Measurements from ENCODE around the gene EIF4G1. TPM values are rescaled to one million over a fixed set of nuclear protein-coding genes. Genes with fewer than 3 reads are reported as not detected.

EIF4G1 gene
- polyA plus RNA-seq, 3 donors = 13.9 to 119 (median 24.2) TPM

GRCh38 chr3:184272269-184272668 lies 42.1 kb upstream of the EIF4G1 start:
- no peak for DNase-seq
- H3K36me3 Mint-ChIP-seq = peaks cover 0 to 5% of the 10 kb centered on the region in 2 donors
- H3K27me3 ChIP-seq (ENCODE audit: control insufficient read depth in 2 of 2, insufficient read depth in 2 of 2, low read length in 2 of 2) = peaks cover 24 to 56% of the 10 kb centered on the region in 2 donors
- H4K20me1 ChIP-seq (ENCODE audit: insufficient read depth, low read length) = no peaks in the 10 kb centered on the region
- no peaks in the 10 kb centered on the region for H3K36me3 ChIP-seq (replicated peaks in 1 of 2; ENCODE audit: control insufficient read depth in 1 of 2, insufficient read depth in 2 of 2, low read length in 2 of 2)
- H3K4me2 ChIP-seq (replicated peaks; ENCODE audit: extremely low read depth, low read length, poor library complexity, severe bottlenecking) = no peak overlapping the region
- peaks cover 1 to 11% (median 5%) of the 10 kb centered on the region in 7 donors for H3K9me3 Mint-ChIP-seq
- H3K4me3 Mint-ChIP-seq = peak overlapping the region in 1 of 2 donors; percentile 63
- H3K9me3 ChIP-seq (replicated peaks in 1 of 2; ENCODE audit: control insufficient read depth in 1 of 2, insufficient read depth in 1 of 2, low read length in 2 of 2) = peaks cover 0 to 10% of the 10 kb centered on the region in 2 donors
- WGBS (ENCODE audit: insufficient coverage) = 14% methylated on average over 1 of the region's 1 CpG
- no peak overlapping the region for H3K27ac ChIP-seq (ENCODE audit: low read depth in 1 of 2, low read length in 2 of 2)
- H3K79me2 ChIP-seq (ENCODE audit: insufficient read depth, low read length) = no peaks in the 10 kb centered on the region
- no peak overlapping the region for H3K4me3 ChIP-seq (replicated peaks in 1 of 3; ENCODE audit: low read depth in 2 of 3, low read length in 3 of 3)
- H3K27me3 Mint-ChIP-seq (ENCODE audit: low read depth in 3 of 3) = peaks cover 51 to 79% (median 66%) of the 10 kb centered on the region in 3 donors
- H3K4me1 Mint-ChIP-seq = peaks cover 2% of the 10 kb centered on the region
- TF ChIP-seq, protein P1, sequence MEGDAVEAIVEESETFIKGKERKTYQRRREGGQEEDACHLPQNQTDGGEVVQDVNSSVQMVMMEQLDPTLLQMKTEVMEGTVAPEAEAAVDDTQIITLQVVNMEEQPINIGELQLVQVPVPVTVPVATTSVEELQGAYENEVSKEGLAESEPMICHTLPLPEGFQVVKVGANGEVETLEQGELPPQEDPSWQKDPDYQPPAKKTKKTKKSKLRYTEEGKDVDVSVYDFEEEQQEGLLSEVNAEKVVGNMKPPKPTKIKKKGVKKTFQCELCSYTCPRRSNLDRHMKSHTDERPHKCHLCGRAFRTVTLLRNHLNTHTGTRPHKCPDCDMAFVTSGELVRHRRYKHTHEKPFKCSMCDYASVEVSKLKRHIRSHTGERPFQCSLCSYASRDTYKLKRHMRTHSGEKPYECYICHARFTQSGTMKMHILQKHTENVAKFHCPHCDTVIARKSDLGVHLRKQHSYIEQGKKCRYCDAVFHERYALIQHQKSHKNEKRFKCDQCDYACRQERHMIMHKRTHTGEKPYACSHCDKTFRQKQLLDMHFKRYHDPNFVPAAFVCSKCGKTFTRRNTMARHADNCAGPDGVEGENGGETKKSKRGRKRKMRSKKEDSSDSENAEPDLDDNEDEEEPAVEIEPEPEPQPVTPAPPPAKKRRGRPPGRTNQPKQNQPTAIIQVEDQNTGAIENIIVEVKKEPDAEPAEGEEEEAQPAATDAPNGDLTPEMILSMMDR (IDR thresholded peaks at IDR 0.05) = no peak
- intact Hi-C loops (cut with micrococcal nuclease) = no loop called here
- H3K9ac ChIP-seq (ENCODE audit: insufficient read depth, low read length, poor library complexity, severe bottlenecking) = no peak overlapping the region
- no peak overlapping the region for H2AFZ ChIP-seq (ENCODE audit: insufficient read depth, low read depth, low read length, poor library complexity, severe bottlenecking)
- no peaks in the 10 kb centered on the region for H3K4me1 ChIP-seq (ENCODE audit: control insufficient read depth in 1 of 2, insufficient read depth in 2 of 2, low read length in 2 of 2)
- no peak overlapping the region for H3K27ac Mint-ChIP-seq

- WGBS (ENCODE audit: insufficient coverage) = 86% methylated on average over 12 of the region's 12 CpGs
- Mint-ChIP-seq H3K4me1 (peaks cover 2% of the 10 kb centered on the region), H3K4me3 (peak overlapping the region in 1 of 2 donors; percentile 68), H3K27ac (no peak overlapping the region), H3K9me3 (peaks cover 0 to 10% (median 0%) of the 10 kb centered on the region in 7 donors), H3K27me3 (ENCODE audit: low read depth in 3 of 3) (peaks cover 46 to 80% (median 62%) of the 10 kb centered on the region in 3 donors), H3K36me3 (peaks cover 0 to 5% of the 10 kb centered on the region in 2 donors)
- H3K36me3 ChIP-seq (replicated peaks in 1 of 2; ENCODE audit: control insufficient read depth in 1 of 2, insufficient read depth in 2 of 2, low read length in 2 of 2) = no peaks in the 10 kb centered on the region
- no peak overlapping the region for H2AFZ ChIP-seq (ENCODE audit: insufficient read depth, low read depth, low read length, poor library complexity, severe bottlenecking)
- H3K9ac ChIP-seq (ENCODE audit: insufficient read depth, low read length, poor library complexity, severe bottlenecking) = no peak overlapping the region
- H4K20me1 ChIP-seq (ENCODE audit: insufficient read depth, low read length) = no peaks in the 10 kb centered on the region
- H3K4me2 ChIP-seq (replicated peaks; ENCODE audit: extremely low read depth, low read length, poor library complexity, severe bottlenecking) = no peak overlapping the region
- no peak for DNase-seq
- peaks cover 22 to 60% of the 10 kb centered on the region in 2 donors for H3K27me3 ChIP-seq (ENCODE audit: control insufficient read depth in 2 of 2, insufficient read depth in 2 of 2, low read length in 2 of 2)
- intact Hi-C loops (cut with micrococcal nuclease) = no loop called here
- no peaks in the 10 kb centered on the region for H3K79me2 ChIP-seq (ENCODE audit: insufficient read depth, low read length)
- peaks cover 0 to 10% of the 10 kb centered on the region in 2 donors for H3K9me3 ChIP-seq (replicated peaks in 1 of 2; ENCODE audit: control insufficient read depth in 1 of 2, insufficient read depth in 1 of 2, low read length in 2 of 2)
- no peak overlapping the region for H3K4me3 ChIP-seq (replicated peaks in 1 of 3; ENCODE audit: low read depth in 2 of 3, low read length in 3 of 3)
- TF ChIP-seq, protein P1 (IDR thresholded peaks at IDR 0.05) = no peak
- H3K27ac ChIP-seq (ENCODE audit: low read depth in 1 of 2, low read length in 2 of 2) = no peak overlapping the region
- no peaks in the 10 kb centered on the region for H3K4me1 ChIP-seq (ENCODE audit: control insufficient read depth in 1 of 2, insufficient read depth in 2 of 2, low read length in 2 of 2)
Observed at GRCh38 chr3:184275381-184275701, 39.1 kb upstream of the EIF4G1 start.

Measured in CD14-positive monocyte (primary cell).